Measurements from ENCODE around the gene HYOU1.
"Not testable (repeated sequence)": the region's sequence is repeated elsewhere in the genome, so short reads cannot be mapped to it uniquely, and the experiment has no call there.

Gene HYOU1

GRCh38 chr11:119087123-119087522, 30.1 kb upstream of the HYOU1 start:
- DNase-seq (ENCODE audit: low read depth): no peak

- no peak for DNase-seq (ENCODE audit: low read depth)
These were observed 28.4 kb upstream of the HYOU1 start for GRCh38 chr11:119085437-119085847.

GRCh38 chr11:119084663-119085436, 27.8 kb upstream of the HYOU1 start, which contains the start of gene HMBS:
Gene HMBS, plus strand, starts transcription at chr11:119084881. Its CDS starts 153 bp downstream, at chr11:119085034.
- peak; percentile 92 for DNase-seq (ENCODE audit: low read depth)

GRCh38 chr11:119081682-119082260, 24.8 kb upstream of the HYOU1 start:
- no peak for DNase-seq (ENCODE audit: low read depth)

- DNase-seq (ENCODE audit: low read depth): no peak
These were observed 21.8 kb upstream of the HYOU1 start for GRCh38 chr11:119078675-119079420.

GRCh38 chr11:119077839-119078238, 20.8 kb upstream of the HYOU1 start:
- no peak for DNase-seq (ENCODE audit: low read depth)

GRCh38 chr11:119067371-119068222, 10.6 kb upstream of the HYOU1 start, which contains the start of gene VPS11:
Gene VPS11, plus strand, starts transcription at chr11:119067818. Its CDS starts 6 bp downstream, at chr11:119067824.
- peak; percentile 89 for DNase-seq (ENCODE audit: low read depth)

- no peak for DNase-seq (ENCODE audit: low read depth)
These were observed 8.4 kb upstream of the HYOU1 start for GRCh38 chr11:119065369-119065768.

GRCh38 chr11:119062779-119063178, 5.8 kb upstream of the HYOU1 start:
- DNase-seq (ENCODE audit: low read depth): no peak

GRCh38 chr11:119061256-119061655, 4.3 kb upstream of the HYOU1 start:
- DNase-seq (ENCODE audit: low read depth): no peak

GRCh38 chr11:119059128-119059527, 2.1 kb upstream of the HYOU1 start:
- DNase-seq (ENCODE audit: low read depth): not testable (repeated sequence)

- DNase-seq (ENCODE audit: low read depth): no peak
These were observed 495 bp downstream of the HYOU1 start for GRCh38 chr11:119056421-119056999.

GRCh38 chr11:119055901-119056300, 1.1 kb downstream of the HYOU1 start:
- DNase-seq (ENCODE audit: low read depth): no peak

- DNase-seq (ENCODE audit: low read depth): no peak
These were observed 2.6 kb downstream of the HYOU1 start for GRCh38 chr11:119054418-119054817.

GRCh38 chr11:119052163-119052814, 4.7 kb downstream of the HYOU1 start:
- no peak for DNase-seq (ENCODE audit: low read depth)

GRCh38 chr11:119051440-119052162, 5.4 kb downstream of the HYOU1 start:
- DNase-seq (ENCODE audit: low read depth): no peak

GRCh38 chr11:119049081-119049480, 7.9 kb downstream of the HYOU1 start:
- DNase-seq (ENCODE audit: low read depth): no peak

- no peak for DNase-seq (ENCODE audit: low read depth)
These were observed 8.4 kb downstream of the HYOU1 start for GRCh38 chr11:119048644-119049043.

- no peak for DNase-seq (ENCODE audit: low read depth)
These were observed 9.8 kb downstream of the HYOU1 start for GRCh38 chr11:119047205-119047604.

- no peak for DNase-seq (ENCODE audit: low read depth)
These were observed 10.5 kb downstream of the HYOU1 start for GRCh38 chr11:119046489-119046888.

All from CMK (cell line).